ENCODE measurements around the gene GHR.

GHR gene

DNA sequence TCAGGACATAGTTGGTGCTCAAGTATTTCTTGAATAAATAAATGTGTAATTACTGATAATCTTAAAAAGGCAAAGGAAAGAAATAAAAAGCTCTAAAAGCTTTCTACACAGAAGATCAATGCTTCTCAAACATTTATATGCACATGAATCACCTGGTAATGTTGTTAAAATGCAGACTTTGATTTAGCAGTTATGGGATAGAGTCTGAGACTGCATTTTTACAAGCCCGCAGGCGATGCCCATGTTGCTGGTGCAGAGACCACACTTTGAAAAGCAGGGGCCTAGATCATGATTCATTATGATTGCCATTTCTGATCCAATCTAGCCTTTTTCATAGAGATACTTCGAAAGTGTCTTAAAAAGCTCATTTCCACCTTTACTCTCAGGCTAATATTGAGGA is 329.9 kb downstream of the GHR start:
- H3K27ac ChIP-seq, result no peak overlapping the region
- TF ChIP-seq, protein P1, sequence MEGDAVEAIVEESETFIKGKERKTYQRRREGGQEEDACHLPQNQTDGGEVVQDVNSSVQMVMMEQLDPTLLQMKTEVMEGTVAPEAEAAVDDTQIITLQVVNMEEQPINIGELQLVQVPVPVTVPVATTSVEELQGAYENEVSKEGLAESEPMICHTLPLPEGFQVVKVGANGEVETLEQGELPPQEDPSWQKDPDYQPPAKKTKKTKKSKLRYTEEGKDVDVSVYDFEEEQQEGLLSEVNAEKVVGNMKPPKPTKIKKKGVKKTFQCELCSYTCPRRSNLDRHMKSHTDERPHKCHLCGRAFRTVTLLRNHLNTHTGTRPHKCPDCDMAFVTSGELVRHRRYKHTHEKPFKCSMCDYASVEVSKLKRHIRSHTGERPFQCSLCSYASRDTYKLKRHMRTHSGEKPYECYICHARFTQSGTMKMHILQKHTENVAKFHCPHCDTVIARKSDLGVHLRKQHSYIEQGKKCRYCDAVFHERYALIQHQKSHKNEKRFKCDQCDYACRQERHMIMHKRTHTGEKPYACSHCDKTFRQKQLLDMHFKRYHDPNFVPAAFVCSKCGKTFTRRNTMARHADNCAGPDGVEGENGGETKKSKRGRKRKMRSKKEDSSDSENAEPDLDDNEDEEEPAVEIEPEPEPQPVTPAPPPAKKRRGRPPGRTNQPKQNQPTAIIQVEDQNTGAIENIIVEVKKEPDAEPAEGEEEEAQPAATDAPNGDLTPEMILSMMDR (conservative IDR thresholded peaks at IDR 0.05), result no peak

DNA sequence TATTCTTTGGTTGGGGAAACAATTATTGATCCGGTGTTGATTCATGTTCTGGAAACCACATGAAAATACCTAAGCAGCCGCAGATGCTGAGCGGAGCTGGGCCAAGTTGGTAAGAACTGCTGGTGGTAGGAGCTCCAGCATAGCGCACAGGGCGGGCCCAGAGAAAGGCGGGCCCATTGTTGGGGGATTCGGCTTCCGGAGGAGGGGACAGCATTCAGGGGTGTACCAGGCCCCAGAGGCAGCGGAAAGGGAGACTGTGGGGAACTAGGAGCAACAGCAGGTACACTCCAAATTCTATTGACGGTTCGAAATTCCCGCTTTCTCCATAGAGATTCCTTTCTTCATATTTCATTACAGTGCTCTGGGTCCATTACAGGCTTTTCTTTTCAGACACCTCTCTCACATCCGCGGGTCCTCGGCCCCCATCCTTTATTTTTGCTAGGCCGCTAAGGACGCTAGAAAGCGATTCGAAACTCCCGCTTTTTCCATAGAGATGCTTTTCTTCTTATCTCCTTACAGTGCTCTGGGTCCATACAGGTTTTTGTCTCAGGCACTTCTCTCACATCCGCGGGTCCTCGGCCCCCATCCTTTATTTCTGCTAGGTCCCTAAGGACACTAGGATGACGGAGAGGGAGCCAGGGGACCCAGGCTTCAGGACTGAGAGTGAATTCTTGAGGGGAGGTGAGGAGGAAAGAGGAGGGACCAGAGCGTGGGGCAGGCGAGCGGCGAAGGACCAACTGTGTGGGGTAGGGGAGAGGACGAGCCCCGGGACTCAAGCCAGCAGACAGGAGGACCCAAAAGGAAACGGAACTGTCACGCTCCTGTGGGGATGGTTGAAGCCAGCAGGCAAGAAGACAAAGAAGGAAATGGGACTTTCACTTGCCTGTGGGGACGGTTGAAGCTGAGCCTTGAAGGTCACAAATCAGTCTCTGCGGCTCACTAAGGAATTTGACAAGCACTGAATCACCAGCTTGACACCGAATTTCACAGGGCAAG is 333.7 kb downstream of the GHR start, which contains the start of gene CCDC152:
Gene CCDC152 (plus strand): TSS at position 213 of the 996 bp plus-strand sequence. CDS start 2,304 bp downstream, outside the sequence.
- H3K27ac ChIP-seq, result no peak within 1 kb of the TSS
- TF ChIP-seq, protein P1 (conservative IDR thresholded peaks at IDR 0.05), result no peak

- H3K27ac ChIP-seq, result no peak overlapping the region
- TF ChIP-seq, protein P1 (conservative IDR thresholded peaks at IDR 0.05), result no peak
These were observed 336.2 kb downstream of the GHR start for GRCh38 chr5:42759456-42759855.

DNA sequence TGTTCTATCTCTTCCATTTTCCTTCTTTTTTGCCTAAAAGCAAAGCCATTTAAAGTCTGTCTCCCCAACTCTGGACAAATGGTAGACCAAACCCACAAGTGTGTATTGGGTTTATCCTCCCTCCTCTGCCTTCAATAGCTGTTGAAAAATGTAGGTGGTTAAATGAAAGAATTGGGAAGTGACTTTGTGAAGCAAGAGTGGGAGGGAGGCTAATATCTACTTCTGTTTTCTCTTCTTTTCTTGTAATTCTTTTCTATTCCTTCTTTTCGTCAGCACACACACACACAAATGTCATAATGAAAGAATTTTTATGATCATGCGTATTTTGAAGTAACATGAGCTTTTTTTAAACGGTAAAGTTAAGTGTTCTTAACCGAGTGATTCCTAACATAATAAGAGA is 337.2 kb downstream of the GHR start:
- TF ChIP-seq, protein P1 (conservative IDR thresholded peaks at IDR 0.05), result no peak
- H3K27ac ChIP-seq, result no peak overlapping the region

- no peak overlapping the region for H3K27ac ChIP-seq
- TF ChIP-seq, protein P1 (conservative IDR thresholded peaks at IDR 0.05), result no peak
These were observed 338.6 kb downstream of the GHR start for GRCh38 chr5:42761791-42762190.

DNA sequence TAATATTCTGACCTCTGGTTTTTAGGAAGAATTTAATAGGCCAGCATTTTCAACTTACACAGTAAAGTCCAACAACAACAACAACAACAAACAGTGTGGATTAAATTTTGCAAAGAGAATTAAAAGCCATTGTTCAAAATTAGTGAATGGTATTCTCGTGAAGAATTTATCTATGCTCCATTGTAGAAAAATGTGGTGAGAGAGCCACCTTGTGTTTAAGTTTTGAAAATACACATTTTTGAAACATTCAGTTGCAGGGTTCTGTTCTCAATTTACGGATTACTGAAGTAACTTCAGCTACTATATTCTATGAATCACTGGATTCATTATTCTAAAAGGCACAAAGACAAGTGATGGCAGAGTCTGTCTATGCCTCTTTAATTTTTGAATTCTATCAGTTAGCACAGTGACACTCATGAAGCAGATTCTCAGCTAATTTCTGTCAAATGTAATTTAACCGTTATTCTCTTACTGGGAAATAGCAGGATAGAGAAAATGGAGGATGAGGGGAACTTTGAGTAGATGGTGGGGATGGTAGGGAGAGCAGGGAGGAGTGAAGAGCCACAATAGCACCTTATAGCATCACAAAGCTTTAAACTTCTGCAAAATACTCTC is 344.4 kb downstream of the GHR start:
- TF ChIP-seq, protein P1 (conservative IDR thresholded peaks at IDR 0.05), result peak; percentile 75
- H3K27ac ChIP-seq, result no peak overlapping the region

DNA sequence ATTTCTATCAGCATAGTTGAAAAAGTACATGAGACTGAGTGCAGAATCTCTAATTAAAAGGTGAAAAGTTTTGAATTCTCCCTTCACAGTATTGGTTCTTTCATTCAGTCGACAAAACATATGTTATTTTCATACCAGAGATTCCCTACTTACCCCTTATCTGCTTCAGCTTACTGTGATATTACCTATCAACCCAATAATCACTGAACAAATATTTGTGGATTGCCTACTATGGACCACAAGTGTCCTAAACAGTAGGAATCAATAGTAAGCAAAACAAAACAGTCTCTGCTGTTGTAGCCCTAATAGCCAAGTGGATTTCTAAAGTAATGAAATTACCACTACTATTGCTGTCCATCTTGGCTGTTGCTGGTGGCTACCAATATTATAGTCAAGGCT is 344.9 kb downstream of the GHR start:
- TF ChIP-seq, protein P1 (conservative IDR thresholded peaks at IDR 0.05), result no peak
- H3K27ac ChIP-seq, result no peak overlapping the region; the same call in 1 of the 2 replicates
